ENCODE measurements around the gene TMA7. TPM values are rescaled to one million over a fixed set of nuclear protein-coding genes. Genes with fewer than 3 reads are reported as not detected.

The TMA7 gene
- total and polyA plus RNA-seq, 9 of the 15 experiments (the other 6 are each of a cell fraction or from before 2014, with no cell fraction given): 209 to 1,003 (median 486) TPM

DNA sequence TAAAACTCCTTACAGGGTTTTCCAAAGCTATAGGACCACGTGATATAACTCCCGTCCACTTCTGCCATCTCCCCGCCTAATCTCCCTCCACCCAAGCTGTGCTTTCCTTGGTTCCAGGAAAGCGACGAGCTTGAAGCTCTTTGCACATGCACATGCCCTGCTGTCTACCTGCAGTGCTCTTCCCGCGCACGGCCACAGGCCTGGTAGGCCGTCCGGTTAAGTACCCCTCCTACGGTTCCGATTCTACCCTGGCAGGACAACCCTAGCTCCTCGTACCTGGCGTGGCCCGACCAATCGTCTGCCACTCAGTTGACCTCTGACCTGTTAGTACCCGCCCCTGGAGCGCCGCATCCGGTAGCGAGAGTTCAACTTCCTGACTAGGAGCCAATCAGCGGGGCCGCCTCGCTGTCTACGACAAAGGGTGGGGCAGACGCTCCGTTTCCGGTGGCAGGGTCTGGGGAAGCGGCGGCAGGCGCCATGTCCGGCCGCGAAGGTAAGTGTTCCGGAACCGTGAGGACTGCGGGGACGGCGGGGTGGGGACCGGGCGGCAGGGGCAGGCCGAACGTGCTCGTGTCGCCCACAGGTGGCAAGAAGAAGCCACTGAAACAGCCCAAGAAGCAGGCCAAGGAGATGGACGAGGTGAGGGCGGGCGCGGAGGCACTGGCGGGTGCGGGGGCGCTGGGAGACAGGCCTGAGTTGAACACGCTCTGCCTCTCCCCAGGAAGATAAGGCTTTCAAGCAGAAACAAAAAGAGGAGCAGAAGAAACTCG, at the start of gene TMA7, which contains the start of gene CCDC51 (continued):
- TF ChIP-seq BRF2 (IDR thresholded peaks at IDR 0.05; ENCODE audit: borderline replicate concordance, insufficient read depth, insufficient read length): no peak
- TF ChIP-seq, protein P1, sequence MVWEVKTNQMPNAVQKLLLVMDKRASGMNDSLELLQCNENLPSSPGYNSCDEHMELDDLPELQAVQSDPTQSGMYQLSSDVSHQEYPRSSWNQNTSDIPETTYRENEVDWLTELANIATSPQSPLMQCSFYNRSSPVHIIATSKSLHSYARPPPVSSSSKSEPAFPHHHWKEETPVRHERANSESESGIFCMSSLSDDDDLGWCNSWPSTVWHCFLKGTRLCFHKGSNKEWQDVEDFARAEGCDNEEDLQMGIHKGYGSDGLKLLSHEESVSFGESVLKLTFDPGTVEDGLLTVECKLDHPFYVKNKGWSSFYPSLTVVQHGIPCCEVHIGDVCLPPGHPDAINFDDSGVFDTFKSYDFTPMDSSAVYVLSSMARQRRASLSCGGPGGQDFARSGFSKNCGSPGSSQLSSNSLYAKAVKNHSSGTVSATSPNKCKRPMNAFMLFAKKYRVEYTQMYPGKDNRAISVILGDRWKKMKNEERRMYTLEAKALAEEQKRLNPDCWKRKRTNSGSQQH (CRISPR knock-in tag; IDR thresholded peaks at IDR 0.05): peak; percentile 25; the same call in 1 of the 2 replicates
- no peak for TF ChIP-seq CBFB (CRISPR knock-in tag; IDR thresholded peaks at IDR 0.05)
- no peak for TF ChIP-seq REST (IDR thresholded peaks at IDR 0.05; ENCODE audit: borderline replicate concordance)
- no peak for TF ChIP-seq REST (CRISPR knock-in tag; IDR thresholded peaks at IDR 0.05; ENCODE audit: low read depth)
- TF ChIP-seq IRF9 (tag; IDR thresholded peaks at IDR 0.05): no peak
- peak; percentile 47; the same call in 1 of the 2 replicates for TF ChIP-seq MAX (CRISPR knock-in tag; IDR thresholded peaks at IDR 0.05)
- no peak for TF ChIP-seq ZNF121 (CRISPR knock-in tag; conservative IDR thresholded peaks at IDR 0.05)
- TF ChIP-seq POLR2B (IDR thresholded peaks at IDR 0.05; ENCODE audit: low read depth, partially characterized antibody): peak; percentile 87
- TF ChIP-seq, protein P2, sequence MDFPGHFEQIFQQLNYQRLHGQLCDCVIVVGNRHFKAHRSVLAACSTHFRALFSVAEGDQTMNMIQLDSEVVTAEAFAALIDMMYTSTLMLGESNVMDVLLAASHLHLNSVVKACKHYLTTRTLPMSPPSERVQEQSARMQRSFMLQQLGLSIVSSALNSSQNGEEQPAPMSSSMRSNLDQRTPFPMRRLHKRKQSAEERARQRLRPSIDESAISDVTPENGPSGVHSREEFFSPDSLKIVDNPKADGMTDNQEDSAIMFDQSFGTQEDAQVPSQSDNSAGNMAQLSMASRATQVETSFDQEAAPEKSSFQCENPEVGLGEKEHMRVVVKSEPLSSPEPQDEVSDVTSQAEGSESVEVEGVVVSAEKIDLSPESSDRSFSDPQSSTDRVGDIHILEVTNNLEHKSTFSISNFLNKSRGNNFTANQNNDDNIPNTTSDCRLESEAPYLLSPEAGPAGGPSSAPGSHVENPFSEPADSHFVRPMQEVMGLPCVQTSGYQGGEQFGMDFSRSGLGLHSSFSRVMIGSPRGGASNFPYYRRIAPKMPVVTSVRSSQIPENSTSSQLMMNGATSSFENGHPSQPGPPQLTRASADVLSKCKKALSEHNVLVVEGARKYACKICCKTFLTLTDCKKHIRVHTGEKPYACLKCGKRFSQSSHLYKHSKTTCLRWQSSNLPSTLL (IDR thresholded peaks at IDR 0.05): no peak

All from K562 (cell line).